Measurements from ENCODE around the gene TACC2. TPM values are rescaled to one million over a fixed set of nuclear protein-coding genes. Genes with fewer than 3 reads are reported as not detected.

TACC2 gene
- total RNA-seq, 1 donor from 2014 or later: 341 TPM

DNA sequence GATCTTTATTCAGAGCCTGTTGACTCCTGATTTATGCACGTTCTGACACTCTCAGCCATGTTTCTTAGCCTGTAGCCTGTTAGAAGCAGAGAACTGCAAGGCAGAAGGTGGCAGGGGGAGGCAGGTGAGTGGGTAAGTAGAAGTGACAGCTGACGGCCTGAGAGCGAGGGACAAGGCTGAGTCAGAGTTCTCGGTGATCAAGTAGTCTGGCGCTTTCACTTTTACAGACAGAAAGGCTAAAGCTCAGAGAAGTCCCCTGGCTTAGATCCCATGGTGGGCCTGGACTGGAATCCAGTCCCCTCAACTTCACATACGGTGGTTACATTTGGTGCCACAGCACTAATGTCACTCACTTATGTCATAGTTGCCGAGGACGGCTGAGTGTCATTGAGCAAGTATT, 139.0 kb downstream of the TACC2 start:
- ATAC-seq: peak; percentile 53
- intact Hi-C loops (cut with DNase I): loop anchor here (1.0 kb wide), 1 partner anchor 11 kb away; no protein-coding TSS in a partner anchor
- no peak for DNase-seq (ENCODE audit: missing footprints)

GRCh38 chr10:122128357-122128756, 139.4 kb downstream of the TACC2 start:
- ATAC-seq: peak; percentile 54
- DNase-seq (ENCODE audit: missing footprints): peak; percentile 87
- intact Hi-C loops (cut with DNase I): no loop called here

GRCh38 chr10:122130474-122131110, 141.6 kb downstream of the TACC2 start:
- no peak for ATAC-seq
- DNase-seq (ENCODE audit: missing footprints): no peak
- intact Hi-C loops (cut with DNase I): no loop called here

DNA sequence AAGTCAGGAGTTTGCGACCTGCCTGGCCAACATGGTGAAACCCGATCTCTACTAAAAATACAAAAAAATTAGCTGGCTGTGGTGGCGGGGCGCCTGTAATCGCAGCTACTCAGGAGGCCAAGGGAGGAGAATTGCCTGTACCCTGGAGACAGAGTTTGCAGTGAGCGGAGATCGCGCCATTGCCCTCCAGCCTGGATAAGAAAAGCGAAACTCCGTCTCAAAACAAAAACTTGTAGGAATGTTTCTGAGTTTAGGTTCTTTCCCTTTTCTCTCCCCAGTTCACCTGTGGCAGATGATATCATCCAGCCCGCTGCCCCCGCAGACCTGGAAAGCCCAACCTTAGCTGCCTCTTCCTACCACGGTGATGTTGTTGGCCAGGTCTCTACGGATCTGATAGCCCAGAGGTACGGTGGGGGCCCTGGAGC, 143.4 kb downstream of the TACC2 start:
- ATAC-seq (no peak), DNase-seq (ENCODE audit: missing footprints) (no peak)
- intact Hi-C loops (cut with DNase I): no loop called here

GRCh38 chr10:122132882-122133565, 144.1 kb downstream of the TACC2 start:
- DNase-seq (ENCODE audit: missing footprints) (no peak), ATAC-seq (no peak)
- intact Hi-C loops (cut with DNase I): no loop called here

DNA sequence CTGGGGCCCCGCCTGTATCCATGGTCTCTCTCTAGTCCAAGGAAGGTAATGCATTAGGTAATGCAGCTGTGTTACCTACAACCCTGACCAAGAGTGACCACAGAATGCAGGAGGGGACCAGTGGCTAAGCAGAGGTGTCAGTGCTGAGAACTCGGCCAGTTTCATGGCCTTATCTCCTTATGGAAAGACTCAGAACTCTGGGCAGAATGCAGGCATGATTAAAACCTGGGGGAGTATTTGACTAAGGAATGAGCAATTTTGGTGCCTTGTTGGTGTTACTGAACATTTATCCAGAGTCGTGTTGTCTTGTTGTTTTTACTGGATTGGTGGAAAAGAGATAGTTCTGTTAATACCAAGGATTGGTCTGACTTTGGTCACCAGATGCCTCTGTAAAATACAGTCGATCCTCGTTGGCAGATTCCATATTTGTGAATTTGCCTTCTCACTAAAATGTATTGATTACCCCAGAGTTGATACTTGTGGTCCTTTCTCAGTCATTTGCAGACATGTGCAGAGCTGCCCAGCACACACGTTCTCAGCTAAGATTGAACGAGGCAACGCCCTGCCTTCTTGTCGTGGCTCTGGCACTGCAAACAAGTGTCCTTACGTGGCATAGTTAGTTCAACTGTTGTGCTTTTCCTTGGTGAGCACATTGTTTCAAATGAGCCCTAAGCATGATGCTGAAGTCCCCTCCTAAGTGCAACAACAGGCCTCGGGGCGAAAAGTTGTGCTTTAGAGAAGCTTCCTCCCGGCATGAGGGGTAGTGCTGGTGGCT, 146.5 kb downstream of the TACC2 start:
- DNase-seq (ENCODE audit: missing footprints) (no peak), ATAC-seq (no peak)
- intact Hi-C loops (cut with DNase I): no loop called here

GRCh38 chr10:122138831-122139625, 150.1 kb downstream of the TACC2 start:
- DNase-seq (ENCODE audit: missing footprints) (peak; percentile 75), ATAC-seq (peak; percentile 79)
- intact Hi-C loops (cut with DNase I): loop anchor here (1.0 to 2.0 kb wide), 2 partner anchors 12 to 144 kb away; no protein-coding TSS in a partner anchor

GRCh38 chr10:122139627-122140170, 150.7 kb downstream of the TACC2 start:
- intact Hi-C loops (cut with DNase I): loop anchor here (1.0 to 5.0 kb wide), 4 partner anchors 12 to 145 kb away; no protein-coding TSS in a partner anchor
- DNase-seq (ENCODE audit: missing footprints) (no peak), ATAC-seq (peak; percentile 83)

- no peak for ATAC-seq
- DNase-seq (ENCODE audit: missing footprints): no peak
- intact Hi-C loops (cut with DNase I): loop anchor here (5.0 kb wide), 2 partner anchors 88 to 127 kb away; no protein-coding TSS in a partner anchor
These were observed 151.5 kb downstream of the TACC2 start for GRCh38 chr10:122140461-122140902.

GRCh38 chr10:122140941-122141623, 152.1 kb downstream of the TACC2 start:
- ATAC-seq (peak; percentile 56), DNase-seq (ENCODE audit: missing footprints) (peak; percentile 93)
- intact Hi-C loops (cut with DNase I): loop anchor here (1.0 to 5.0 kb wide), 3 partner anchors 28 to 126 kb away; no protein-coding TSS in a partner anchor

GRCh38 chr10:122141821-122142640, 153.1 kb downstream of the TACC2 start:
- intact Hi-C loops (cut with DNase I): loop anchor here (1.0 to 5.0 kb wide), 3 partner anchors 29 to 125 kb away; no protein-coding TSS in a partner anchor
- ATAC-seq (no peak), DNase-seq (ENCODE audit: missing footprints) (no peak)

GRCh38 chr10:122142641-122143237, 153.8 kb downstream of the TACC2 start:
- ATAC-seq (no peak), DNase-seq (ENCODE audit: missing footprints) (no peak)
- intact Hi-C loops (cut with DNase I): loop anchor here (5.0 kb wide), 2 partner anchors 90 to 125 kb away; no protein-coding TSS in a partner anchor

GRCh38 chr10:122143238-122143841, 154.4 kb downstream of the TACC2 start:
- ATAC-seq: no peak
- intact Hi-C loops (cut with DNase I): loop anchor here (5.0 kb wide), 2 partner anchors 91 to 124 kb away; no protein-coding TSS in a partner anchor
- DNase-seq (ENCODE audit: missing footprints): no peak

DNA sequence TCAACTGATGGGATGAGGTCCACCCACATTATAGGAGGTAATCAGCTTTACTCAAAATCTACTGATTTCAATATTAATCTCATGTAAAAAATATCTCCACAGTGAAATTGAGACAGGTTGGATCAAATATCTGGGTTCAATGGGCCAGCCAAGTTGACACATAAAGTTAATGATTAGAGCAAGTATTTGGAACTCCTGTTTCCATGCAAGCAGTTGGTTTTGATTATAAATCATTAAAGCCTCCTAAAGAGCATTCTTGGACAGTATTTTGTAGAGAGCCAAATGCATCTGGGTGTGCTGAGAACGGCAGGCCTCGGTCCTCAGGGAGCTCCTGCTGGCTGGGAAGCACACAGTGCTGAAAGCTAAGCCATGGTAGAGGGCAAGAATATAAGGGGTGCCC, 155.2 kb downstream of the TACC2 start:
- intact Hi-C loops (cut with DNase I): loop anchor here (5.0 kb wide), 2 partner anchors 92 to 123 kb away; no protein-coding TSS in a partner anchor
- DNase-seq (ENCODE audit: missing footprints): no peak
- no peak for ATAC-seq

DNA sequence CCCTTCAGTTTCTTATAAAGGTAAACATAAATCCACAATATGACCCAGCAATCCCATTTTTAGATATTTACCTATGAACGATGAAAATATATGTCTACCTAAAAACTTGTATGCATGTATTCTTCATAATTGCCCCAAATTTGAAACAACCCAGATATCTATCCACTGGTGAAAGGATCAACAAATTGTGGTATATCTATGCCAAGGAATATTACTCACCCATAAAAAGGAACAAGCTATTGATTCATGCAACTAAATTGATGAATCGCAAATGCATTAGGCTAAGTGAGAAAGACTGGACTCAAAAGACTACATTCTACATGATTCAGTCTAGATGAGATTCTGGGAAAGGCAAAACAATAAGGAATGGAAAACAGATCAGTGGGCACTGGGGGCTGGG, 156.2 kb downstream of the TACC2 start:
- intact Hi-C loops (cut with DNase I): no loop called here
- no peak for ATAC-seq
- DNase-seq (ENCODE audit: missing footprints): no peak

DNA sequence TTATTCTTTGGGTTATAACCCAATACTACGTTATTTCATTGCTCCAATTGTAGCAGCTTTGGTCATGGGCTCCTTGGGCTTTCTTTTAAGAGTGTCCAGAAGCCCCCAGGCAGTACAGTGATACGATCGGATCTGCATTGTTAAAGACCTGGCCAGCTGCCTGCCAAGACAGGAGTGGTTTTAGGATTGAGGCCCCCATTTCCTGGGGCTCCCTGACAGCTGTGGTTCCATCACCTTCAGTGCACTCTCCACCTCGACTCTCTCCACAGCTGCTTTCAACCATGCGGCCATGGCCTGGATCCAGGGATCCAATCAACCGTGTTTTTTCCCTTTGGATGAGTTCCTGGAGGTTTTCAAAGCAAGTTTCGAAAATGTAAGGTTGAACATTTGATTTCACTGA, 158.7 kb downstream of the TACC2 start:
- ATAC-seq (no peak), DNase-seq (ENCODE audit: missing footprints) (peak; percentile 34)
- intact Hi-C loops (cut with DNase I): no loop called here

All from Right ventricle myocardium inferior (tissue), 1 donor.